ENCODE data around the gene RAB33B.

RAB33B gene

GRCh38 chr4:139509727-139510410 lies 55.9 kb downstream of the RAB33B start:
- no peak for DNase-seq

- DNase-seq, result no peak
Measured at GRCh38 chr4:139511320-139511719, 57.4 kb downstream of the RAB33B start.

DNA sequence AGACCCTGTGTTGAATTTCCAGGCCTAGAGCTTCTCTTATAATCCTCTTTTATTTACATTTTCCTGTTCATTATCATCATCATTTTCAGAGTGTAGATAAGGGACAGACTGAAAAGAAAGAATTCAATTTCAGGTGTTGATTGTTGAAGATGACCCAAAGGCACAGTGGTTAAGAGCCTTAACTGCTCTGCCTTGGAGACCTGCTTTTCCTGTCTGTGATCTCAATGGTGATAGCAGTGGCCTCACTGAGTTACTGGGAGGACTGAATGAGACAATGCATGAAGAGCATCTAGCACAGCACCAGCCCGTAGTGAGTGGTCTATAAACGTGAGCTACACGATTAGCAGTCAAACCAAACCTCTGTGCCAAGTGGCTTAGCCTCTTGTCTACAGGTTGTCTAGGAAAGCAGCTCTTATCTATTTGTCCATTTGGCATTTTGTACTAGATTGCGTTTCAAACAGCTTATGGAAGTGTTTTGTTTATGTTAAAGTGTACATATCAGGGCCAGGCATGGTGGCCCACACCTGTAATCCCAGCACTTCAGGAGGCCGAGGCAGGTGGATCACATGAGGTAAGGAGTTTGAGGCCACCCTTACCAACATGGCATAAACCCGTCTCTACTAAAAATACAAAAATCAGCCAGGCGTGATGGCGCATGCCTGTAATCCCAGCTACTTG lies 60.6 kb downstream of the RAB33B start:
- no peak for DNase-seq

DNA sequence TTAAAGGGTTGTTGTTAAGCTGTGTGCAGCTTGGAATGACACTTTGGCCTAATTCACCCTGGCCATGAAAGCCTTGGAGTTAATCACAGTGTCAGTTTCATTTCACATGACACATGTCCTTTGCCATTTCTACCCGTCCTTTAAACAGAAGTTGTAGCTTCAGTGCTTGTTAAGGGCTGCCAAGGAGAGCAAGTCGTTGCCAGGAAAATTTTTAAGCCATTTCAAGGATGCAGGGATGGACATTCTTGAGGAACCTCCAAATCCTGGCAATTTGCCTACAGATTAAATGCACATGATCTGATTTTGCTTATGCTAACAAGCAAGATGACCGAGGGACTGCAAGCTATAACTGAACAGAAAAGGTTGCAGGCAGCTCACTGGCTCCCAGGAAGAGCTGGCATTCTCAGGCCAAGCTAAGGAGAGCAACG lies 61.6 kb downstream of the RAB33B start:
- DNase-seq, result no peak

GRCh38 chr4:139521754-139522401 lies 68.0 kb downstream of the RAB33B start:
- DNase-seq, result peak; percentile 65

DNA sequence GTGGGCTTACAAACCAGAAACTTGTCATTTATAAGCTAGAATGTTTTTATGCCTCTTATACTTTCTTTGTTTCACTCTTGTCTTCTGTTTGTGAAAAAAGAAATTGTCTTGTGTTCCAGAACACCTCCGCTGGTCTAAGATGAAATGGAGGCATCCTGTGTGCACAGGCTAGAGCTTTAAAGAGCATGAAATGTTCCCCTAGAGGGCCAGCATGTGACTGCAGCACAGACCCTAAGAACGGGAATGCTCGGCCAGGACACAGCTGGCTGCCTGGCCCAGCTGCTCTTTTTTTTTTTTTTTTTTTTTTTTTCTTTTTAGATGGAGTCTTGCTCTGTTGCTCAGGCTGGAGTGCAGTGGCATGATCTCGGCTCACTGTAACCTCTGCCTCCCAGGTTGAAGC lies 68.5 kb downstream of the RAB33B start:
- DNase-seq, result peak; percentile 57

DNA sequence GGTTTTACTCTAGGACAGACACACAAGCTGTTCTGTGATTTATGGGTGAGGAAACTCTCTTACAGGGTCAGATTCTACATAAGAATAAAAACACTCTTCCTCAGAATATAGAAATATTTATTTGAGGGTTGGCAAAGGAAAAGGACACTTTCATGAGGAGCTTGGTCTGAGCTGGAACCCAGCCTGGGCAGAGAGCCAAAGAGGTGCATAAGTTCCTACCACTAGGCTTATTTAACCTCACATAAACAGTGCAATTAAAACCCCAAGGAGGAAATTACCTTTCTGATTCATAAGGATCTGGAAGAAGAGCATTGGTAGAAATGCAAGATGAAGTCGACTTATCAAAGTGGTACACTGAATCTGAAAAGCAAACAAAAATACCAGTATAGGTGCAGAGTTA lies 69.2 kb downstream of the RAB33B start:
- DNase-seq, result no peak

DNA sequence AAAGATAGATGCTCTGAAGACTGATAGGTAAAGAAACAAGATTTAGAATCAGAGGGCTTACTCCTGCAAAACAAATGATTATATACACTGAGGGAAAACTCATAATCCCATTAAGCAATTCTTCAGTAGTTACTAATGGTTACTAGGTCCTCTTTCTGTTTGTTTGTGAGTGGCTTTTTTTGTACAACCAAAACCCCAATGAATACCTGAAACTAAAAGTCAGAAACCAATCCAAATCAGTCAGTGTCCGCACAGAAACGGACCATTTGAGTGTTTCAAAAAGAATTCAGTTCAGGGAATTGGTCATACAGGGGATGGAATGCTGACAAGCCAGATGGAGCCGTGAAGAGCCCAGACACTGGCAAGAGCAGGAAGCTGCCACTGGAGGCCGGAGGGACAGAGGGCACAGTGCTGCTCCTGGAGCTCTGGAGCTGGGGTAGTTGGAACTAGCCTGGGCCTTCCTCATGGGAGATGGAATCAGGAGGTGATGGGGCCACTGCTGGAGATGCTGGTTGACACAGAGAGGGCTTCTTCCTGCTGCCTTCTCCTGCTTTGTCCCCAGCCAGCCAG lies 70.2 kb downstream of the RAB33B start:
- no peak for DNase-seq

DNA sequence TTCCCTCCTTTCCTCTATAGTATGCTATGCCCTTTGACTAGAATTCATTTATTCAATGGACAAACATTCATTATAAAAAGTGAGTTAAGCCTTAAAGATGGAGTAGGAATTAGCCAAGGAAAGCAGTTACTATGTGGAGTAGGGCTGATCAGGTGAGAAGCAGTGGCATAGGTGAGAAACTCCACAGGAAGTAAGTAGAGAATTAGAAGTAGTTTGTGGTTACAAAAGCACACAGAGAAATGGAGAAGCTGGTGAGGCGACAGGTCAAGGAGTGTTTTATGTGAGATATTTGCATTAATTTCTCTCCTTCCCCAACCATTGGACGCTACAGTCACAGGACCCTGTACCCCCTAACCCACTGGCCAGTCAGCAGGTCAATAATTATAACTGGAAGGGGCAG lies 71.5 kb downstream of the RAB33B start:
- no peak for DNase-seq
